Right hindlimb (tissue), 1 donor: ENCODE data around the gene GAL3ST1.
A peak's percentile ranks its signal among the peaks of the same experiment; 100 is the strongest.
"Not testable (repeated sequence)": the region's sequence is repeated elsewhere in the genome, so short reads cannot be mapped to it uniquely, and the experiment has no call there.

Experiments used
- DNase-seq: peaks from one replicate; pipeline ENCODE4 v3.0.0-alpha.2; 2018

GAL3ST1 gene

DNA sequence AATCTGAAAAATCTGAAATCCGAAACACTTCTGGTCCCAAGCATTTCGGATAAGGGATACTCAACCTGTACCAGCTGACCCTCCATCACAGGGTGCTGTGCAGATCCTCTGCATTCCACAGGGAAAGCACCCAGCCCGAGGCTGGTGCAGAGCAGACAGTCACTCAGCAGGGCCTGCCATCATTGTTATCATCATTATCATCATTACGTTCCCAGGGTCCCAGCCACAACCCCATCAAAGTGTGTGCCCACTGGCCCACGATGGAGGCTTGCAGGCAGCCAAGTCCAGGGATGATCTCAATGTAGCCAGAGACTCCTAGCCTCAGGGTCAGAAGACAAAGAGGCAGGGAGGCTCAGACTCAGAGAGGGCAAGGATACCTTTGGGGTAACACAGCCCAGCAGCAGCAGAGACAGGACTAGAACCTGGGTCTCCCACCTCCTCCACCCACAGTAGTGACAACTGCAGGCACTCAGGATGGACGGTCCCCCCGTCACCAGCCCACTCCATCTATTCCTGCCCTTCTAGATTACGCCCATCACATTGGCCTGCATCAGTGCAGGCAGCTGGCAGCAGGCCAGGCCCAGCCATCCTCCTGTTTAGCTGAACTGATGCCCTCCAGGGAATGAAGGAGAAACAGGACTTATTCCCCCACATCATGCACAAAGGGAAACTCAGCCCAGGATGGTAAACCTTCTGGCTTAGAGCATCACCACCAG lies 10.3 kb downstream of the GAL3ST1 start:
- no peak for DNase-seq

GRCh38 chr22:30562366-30562765 lies 12.1 kb downstream of the GAL3ST1 start:
- DNase-seq = no peak

GRCh38 chr22:30561402-30562189 lies 12.9 kb downstream of the GAL3ST1 start:
- no peak for DNase-seq

- DNase-seq = not testable (repeated sequence)
Observed at GRCh38 chr22:30560643-30561202, 13.7 kb downstream of the GAL3ST1 start.

- no peak for DNase-seq
Observed at GRCh38 chr22:30559889-30560288, 14.6 kb downstream of the GAL3ST1 start.

GRCh38 chr22:30557243-30557642 lies 17.2 kb downstream of the GAL3ST1 start:
- DNase-seq = no peak

DNA sequence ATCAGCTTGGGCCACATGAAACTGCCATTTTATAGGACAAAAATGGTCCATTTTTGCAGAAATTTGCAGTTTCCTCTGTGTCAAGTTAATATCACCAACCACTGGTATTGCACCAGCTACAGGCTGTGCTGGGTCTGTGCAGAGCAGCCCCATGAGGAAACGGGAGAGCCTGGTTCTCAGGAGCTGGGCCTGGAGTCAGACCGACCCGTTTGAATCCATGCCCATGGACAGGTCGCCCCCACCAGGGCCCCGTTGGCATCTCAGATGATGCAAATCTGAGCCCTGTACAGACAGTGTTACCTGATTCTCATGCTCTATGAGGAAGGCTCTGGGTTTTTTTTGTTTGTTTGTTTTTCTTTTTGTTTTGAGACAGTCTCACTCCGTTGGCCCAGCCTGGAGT lies 18.1 kb downstream of the GAL3ST1 start:
- DNase-seq = no peak

DNA sequence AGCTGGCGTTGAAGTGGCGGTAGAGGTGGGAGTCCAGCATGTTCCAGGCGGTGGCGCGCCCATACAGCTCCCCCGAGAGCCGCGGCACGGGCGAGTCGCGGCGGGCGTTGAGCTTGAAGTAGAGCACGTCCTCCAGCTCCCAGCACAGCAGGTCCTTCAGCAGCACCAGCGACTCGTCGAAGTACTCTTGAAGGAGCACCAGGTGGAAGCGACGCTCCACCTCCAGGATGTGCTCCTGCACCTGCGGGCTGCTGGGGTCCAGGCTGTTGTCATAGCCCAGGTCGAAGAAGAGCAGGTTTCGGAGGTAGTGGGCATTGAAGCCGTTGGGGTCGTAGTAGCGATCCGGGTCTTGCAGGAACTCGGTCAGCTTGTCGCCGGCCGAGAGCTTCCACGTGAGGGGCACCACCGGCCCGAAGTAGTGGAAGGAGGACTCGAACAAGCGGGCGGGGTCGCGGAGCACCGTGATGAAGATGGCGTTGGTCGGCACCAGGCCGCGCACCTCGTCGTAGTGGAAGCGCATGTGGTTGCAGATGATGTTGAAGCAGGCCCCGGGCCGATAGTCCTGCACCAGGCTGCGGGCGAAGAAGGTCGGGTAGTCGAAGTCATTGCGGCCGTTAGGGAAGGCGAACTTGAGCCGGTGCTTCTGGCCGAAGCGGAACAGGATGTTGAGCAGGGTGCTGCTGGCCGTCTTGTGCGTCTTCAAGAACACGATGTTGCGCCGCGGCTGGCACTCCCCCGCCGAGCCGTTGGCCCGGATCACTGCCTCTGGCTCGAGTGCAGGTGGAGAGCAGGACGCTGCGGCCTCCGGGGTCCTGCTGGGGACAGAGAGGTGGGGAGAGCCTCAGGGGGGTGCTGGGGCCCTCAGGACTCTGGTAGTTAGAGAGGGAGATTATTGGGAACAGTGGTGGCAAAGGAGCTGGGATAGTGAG lies 18.9 kb downstream of the GAL3ST1 start:
- no peak for DNase-seq

- DNase-seq = no peak
Observed at GRCh38 chr22:30553971-30554370, 20.5 kb downstream of the GAL3ST1 start.

- no peak for DNase-seq
Observed at GRCh38 chr22:30552719-30553118, 21.7 kb downstream of the GAL3ST1 start.

- not testable (repeated sequence) for DNase-seq
Observed at GRCh38 chr22:30551813-30552212, 22.7 kb downstream of the GAL3ST1 start.

GRCh38 chr22:30547188-30547587 lies 27.3 kb downstream of the GAL3ST1 start:
- no peak for DNase-seq

DNA sequence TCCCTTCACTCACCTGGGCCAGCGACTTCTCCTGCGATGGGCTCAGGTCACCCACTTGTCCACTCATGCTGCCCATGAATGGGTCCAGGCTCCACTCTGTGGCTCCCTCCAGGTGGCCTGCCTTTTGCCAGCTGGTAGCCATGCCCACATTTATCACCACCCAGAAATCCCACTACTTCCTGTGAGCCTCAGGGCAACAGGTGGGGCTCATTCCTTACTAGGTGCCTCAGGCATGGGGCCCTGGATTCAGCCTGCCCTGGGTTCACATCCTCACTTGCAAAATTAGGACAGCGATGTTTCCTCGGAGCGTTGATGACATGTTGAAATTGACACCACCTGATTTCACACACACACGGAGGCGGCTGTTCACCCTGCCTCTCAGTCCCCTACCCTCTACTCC lies 27.8 kb downstream of the GAL3ST1 start, which contains the start of gene SEC14L6:
Gene SEC14L6 (minus strand): TSS at position 126 of the 400 bp plus-strand sequence. CDS start 59 bp downstream, at position 67.
- no peak for DNase-seq

DNA sequence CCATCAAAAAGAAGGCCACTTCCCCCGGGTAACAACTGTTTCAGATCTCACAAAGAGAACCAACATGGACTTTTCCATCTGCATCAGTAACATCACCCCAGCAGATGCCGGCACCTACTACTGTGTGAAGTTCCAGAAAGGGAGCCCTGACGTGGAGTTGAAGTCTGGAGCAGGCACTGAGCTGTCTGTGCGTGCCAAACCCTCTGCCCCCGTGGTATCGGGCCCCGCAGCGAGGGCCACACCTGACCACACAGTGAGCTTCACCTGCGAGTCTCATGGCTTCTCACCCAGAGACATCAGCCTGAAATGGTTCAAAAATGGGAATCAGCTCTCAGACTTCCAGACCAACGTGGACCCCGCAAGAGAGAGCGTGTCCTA lies 31.7 kb downstream of the GAL3ST1 start:
- no peak for DNase-seq

GRCh38 chr22:30541961-30542810 lies 32.3 kb downstream of the GAL3ST1 start:
- peak; percentile 45 for DNase-seq

DNA sequence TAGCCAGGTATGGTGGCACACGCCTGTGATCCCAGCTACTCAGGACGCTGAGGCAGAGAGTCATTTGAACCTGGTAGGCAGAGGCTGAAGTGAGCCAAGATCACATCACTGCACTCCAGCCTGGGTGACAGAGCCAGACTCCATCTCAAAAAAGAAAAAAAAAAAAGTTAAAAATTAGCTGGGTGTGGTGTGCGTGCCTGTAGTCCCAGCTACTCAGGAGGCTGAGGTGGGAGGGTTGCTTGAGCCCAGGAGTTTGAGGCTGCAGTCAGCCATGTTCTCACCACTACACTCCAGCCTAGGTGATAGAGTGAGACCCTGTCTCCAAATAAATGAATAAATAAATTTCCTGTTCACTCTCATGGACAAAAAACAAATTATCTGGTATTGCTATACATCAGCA lies 33.0 kb downstream of the GAL3ST1 start:
- DNase-seq = not testable (repeated sequence)

GRCh38 chr22:30539368-30539767 lies 35.1 kb downstream of the GAL3ST1 start:
- DNase-seq = no peak

DNA sequence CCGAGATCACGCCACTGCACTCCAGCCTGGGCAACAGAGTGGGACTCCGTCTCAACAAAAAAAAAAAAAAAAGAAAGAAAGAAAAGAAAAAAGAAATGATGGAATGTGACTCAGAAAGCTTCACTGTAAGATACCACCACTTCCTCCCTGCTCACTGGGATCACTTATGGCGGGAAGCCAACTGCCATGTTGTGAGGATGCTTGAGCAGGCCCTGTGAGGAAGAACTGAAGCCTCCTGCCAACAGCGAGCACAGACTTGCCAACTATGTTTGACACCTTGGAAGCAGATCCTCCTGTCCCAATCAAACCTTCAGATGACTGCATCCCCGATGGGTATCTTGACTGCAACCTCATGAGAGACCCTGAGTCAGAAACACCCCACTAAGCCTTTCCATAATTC lies 36.2 kb downstream of the GAL3ST1 start:
- no peak for DNase-seq

- DNase-seq = no peak
Observed at GRCh38 chr22:30537083-30537731, 37.3 kb downstream of the GAL3ST1 start.

DNA sequence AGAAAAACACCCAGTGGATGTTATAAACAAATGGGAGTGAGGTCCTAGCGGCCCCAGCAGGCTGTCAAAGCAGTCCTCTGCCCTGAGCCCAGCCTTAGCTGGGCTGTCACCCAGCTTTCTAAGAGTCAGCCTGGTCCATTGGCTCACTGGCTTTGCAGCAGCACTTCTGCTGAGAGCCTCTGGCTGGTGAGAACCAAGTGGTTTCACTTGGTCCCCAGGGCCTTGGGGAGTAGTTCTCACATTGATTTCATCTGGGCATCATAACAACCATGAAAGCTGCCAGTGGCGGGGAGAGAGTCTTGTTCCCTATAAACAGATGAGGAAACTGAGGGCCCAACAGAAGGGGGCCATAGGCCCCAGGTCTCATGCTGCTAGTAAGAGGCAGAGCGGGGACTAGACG lies 39.3 kb downstream of the GAL3ST1 start:
- DNase-seq = no peak
